Fibroblast of lung (primary cell): ENCODE results near the gene MTG2. TPM values are rescaled to one million over a fixed set of nuclear protein-coding genes. Genes with fewer than 3 reads are reported as not detected.
A peak's percentile ranks its signal among the peaks of the same experiment; 100 is the strongest.

Experiments
- DNase-seq, 2 donors: peaks; one replicate each; pipeline versions ENCODE4 v3.0.0 to v3.0.0-alpha.2; 2010; ENCODE audit warnings: low read depth in 2 of 2
- H2AFZ ChIP-seq: 2 replicates; pipeline ENCODE4 v1.5.1; 2012; ENCODE audit warnings: low read length, control low read depth, inconsistent platforms
- H3K27ac ChIP-seq: 2 replicates; pipeline ENCODE4 v1.5.1; 2011; ENCODE audit warnings: low read length, control low read depth; ENCODE audit not compliant: insufficient read depth
- H3K27me3 ChIP-seq: 2 replicates; pipeline ENCODE4 v1.5.1; 2011; ENCODE audit warnings: mild to moderate bottlenecking, low read length; ENCODE audit not compliant: control insufficient read depth, insufficient read depth
- H3K36me3 ChIP-seq: 2 replicates; pipeline ENCODE4 v1.5.1; 2011; ENCODE audit warnings: low read length; ENCODE audit not compliant: control insufficient read depth, insufficient read depth
- H3K4me1 ChIP-seq: 2 replicates; pipeline ENCODE4 v1.5.1; 2011; ENCODE audit warnings: low read length; ENCODE audit not compliant: control insufficient read depth, insufficient read depth; ENCODE audit errors: extremely low read depth
- H3K4me2 ChIP-seq: 2 replicates; pipeline ENCODE4 v1.5.1; 2011; ENCODE audit warnings: low read length, control low read depth; ENCODE audit not compliant: insufficient read depth; ENCODE audit errors: extremely low read depth
- H3K4me3 ChIP-seq, 4 experiments: fragments of 200-600 bp in 1 of 4; sonication (generic) in 1 of 4; replicated peaks in 1 of 4; 2 replicates each; pipeline ENCODE4 v1.5.1; 2011 to 2016; ENCODE audit warnings: low read length in 4 of 4, low read depth in 3 of 4, mild to moderate bottlenecking in 3 of 4, control low read depth in 2 of 4, inconsistent platforms in 1 of 4, mixed read lengths in 1 of 4; ENCODE audit not compliant: insufficient read depth in 1 of 4; ENCODE audit errors: control extremely low read depth in 1 of 4
- H3K79me2 ChIP-seq: 2 replicates; pipeline ENCODE4 v1.5.1; 2012; ENCODE audit warnings: mild to moderate bottlenecking, low read length, inconsistent platforms; ENCODE audit not compliant: control insufficient read depth, insufficient read depth
- H3K9ac ChIP-seq: 2 replicates; pipeline ENCODE4 v1.5.1; 2011; ENCODE audit warnings: mild to moderate bottlenecking, low read length, control low read depth; ENCODE audit not compliant: insufficient read depth
- H3K9me3 ChIP-seq: 2 replicates; pipeline ENCODE4 v1.5.1; 2012; ENCODE audit warnings: low read depth, low read length; ENCODE audit not compliant: control insufficient read depth, insufficient read depth
- H4K20me1 ChIP-seq: 2 replicates; pipeline ENCODE4 v1.5.1; 2011; ENCODE audit warnings: low read length; ENCODE audit not compliant: control insufficient read depth, insufficient read depth; ENCODE audit errors: extremely low read depth
- CTCF ChIP-seq, 2 donors: IDR thresholded peaks in 1 of 2; conservative IDR thresholded peaks in 1 of 2; 1 replicate in 1 of 2; 2 replicates in 1 of 2; pipeline ENCODE4 v1.5.1; 2011 to 2012; ENCODE audit warnings: low read length in 2 of 2, control low read depth in 1 of 2, inconsistent platforms in 1 of 2, low read depth in 1 of 2, mild to moderate bottlenecking in 1 of 2
- EZH2 ChIP-seq: IDR thresholded peaks from 2 replicates; pipeline ENCODE4 v1.5.1; 2012; ENCODE audit warnings: low read length, control low read depth, mild to moderate bottlenecking; ENCODE audit errors: missing control alignments
- polyA plus RNA-seq, 2 donors: library from polyadenylated mRNA; depleted of rRNA in 1 of 2; stranded (reverse) in 1 of 2; unstranded in 1 of 2; fragments of >200 nt; gene quantifications; 2 replicates each; pipeline ENCODE4 v1.2.1, GENCODE V29; 2011 to 2012; ENCODE audit warnings: missing spikeins in 1 of 2
- total RNA-seq: library from RNA; depleted of rRNA; stranded (reverse); fragments of >200 nt; gene quantifications from 2 replicates; pipeline ENCODE4 v1.2.1, GENCODE V29; 2014

MTG2 gene
- total and polyA plus RNA-seq, 2 donors (not counting 1 experiment from before 2014, with no cell fraction given) = 16.5 to 17.5 TPM

DNA sequence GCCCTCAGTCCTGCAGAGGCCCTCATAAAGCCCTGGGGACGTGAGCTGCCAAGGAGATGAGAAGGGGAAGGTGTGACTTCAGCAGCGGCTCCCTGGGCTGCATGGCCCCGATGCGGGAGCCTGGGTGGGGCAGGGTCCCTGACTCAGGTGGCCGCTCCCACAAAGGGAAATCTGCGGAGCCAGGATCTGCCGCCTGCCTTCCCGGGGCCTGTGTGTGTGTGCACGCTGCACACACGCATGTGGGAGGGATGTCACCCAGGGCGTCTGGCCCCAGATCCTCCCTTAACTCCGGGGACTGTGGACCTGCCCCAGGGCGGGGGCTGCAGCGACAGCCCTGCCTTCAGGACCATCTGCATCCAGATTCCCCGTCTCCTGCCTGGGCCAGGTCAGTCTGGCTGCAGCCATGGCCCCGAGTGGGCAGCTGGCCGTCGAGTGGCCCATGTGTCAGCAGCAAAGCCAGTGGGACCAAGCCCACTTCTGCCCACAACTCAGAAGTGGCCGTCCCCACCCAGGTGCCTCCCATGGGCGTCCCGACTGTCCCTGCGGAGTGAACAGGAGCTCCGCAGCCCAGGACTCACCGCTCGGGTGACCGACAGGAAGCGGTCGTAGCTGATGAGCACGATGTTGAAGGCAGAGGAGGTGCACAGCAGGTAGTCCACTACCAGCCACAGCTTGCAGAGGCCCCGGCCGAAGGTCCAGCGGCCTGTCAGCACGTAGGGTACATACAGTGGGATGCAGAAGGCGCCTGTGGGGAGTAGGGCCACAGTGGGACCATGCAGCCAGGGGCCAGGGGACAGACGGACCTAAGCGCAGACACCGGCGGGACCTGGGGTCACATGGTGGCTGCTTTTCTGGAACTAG, 35.3 kb downstream of the MTG2 start:
- Histone ChIP-seq H3K9me3 (no peaks in the 10 kb centered on the region), H3K27me3 (peaks cover 32% of the 10 kb centered on the region), H3K4me2 (no peak overlapping the region), H3K9ac (no peak overlapping the region), H2AFZ (no peak overlapping the region), H3K4me3 (no peak overlapping the region), H3K36me3 (no peaks in the 10 kb centered on the region), H4K20me1 (no peaks in the 10 kb centered on the region), H3K4me1 (no peaks in the 10 kb centered on the region), H3K27ac (no peak overlapping the region), H3K79me2 (no peaks in the 10 kb centered on the region)
- no peak for DNase-seq
- TF ChIP-seq EZH2 = no peak
- TF ChIP-seq CTCF (conservative IDR thresholded peaks at IDR 0.05 in 1 of 2, IDR thresholded peaks at IDR 0.05 in 1 of 2; ENCODE audit: low read depth in 1 of 2, low read length in 2 of 2) = no peak

DNA sequence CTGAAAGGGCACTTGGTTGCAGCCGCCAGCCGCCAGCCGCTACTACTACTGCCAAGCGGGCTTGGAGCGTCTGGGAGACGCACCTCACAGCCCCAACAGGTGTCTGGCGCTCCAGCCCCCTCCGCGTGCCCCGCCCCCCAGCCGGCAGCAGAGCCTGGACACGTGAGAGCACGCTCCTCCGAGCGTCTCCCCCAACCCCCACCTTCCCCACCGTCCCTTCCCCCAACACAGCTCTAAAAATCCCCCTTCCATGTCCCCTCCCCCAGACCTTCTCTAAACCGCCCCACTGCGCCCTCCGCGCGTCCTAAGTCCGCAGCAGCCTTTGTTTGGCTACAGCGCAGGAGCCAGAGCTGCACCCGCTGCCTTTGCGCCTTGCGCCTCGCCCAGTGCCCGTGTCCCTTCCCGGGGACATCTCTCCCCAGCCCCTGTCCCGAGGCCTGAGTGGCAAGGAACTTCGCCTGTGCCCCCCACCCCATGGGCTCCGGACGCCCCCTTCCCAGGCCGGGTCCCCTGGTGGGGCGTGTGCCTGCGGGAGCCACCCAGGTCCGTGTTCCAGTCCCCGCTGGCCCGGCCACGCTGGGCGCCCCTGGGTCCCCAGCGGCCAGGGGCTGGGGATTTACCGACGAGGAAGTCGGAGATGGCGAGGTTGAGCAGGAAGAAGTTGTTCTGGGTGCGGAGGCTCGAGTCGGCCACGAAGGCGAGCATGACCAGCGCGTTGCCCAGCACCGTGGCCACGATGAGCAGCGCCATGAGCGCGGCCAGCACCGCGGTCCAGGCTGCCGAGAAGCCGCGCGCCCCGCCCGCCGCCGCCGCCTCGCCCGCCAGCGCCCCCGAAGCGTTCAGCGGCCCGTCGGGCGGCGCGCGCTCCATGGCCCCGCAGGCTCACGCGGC, 36.5 kb downstream of the MTG2 start:
- no peaks in the 10 kb centered on the region for H3K36me3 ChIP-seq
- no peak overlapping the region for H3K4me3 ChIP-seq
- no peak for DNase-seq
- H3K4me1 ChIP-seq = no peaks in the 10 kb centered on the region
- H4K20me1 ChIP-seq = no peaks in the 10 kb centered on the region
- H2AFZ ChIP-seq = no peak overlapping the region
- H3K9me3 ChIP-seq = no peaks in the 10 kb centered on the region
- no peak for TF ChIP-seq CTCF (conservative IDR thresholded peaks at IDR 0.05 in 1 of 2, IDR thresholded peaks at IDR 0.05 in 1 of 2; ENCODE audit: low read depth in 1 of 2, low read length in 2 of 2)
- peak; percentile 75 for TF ChIP-seq EZH2
- peaks cover 32% of the 10 kb centered on the region for H3K27me3 ChIP-seq
- no peaks in the 10 kb centered on the region for H3K79me2 ChIP-seq
- H3K4me2 ChIP-seq = no peak overlapping the region
- H3K9ac ChIP-seq = no peak overlapping the region
- no peak overlapping the region for H3K27ac ChIP-seq
